Gastroesophageal sphincter (tissue), 4 donors: Measurements from ENCODE around the gene TMEM120B. TPM values are rescaled to one million over a fixed set of nuclear protein-coding genes. Genes with fewer than 3 reads are reported as not detected.
"Not testable (repeated sequence)": the region's sequence is repeated elsewhere in the genome, so short reads cannot be mapped to it uniquely, and the experiment has no call there.

ENCODE experiments used
- ATAC-seq: fragments of 150-250 bp; one replicate; pipeline ENCODE4 v1.9.1; 2016; ENCODE audit warnings: mild to moderate bottlenecking, moderate library complexity
- H3K27ac ChIP-seq, 4 donors: fragments of 200-600 bp; sonication (generic) in 3 of 4; 1 replicate in 3 of 4; 2 replicates in 1 of 4; pipeline ENCODE4 v1.5.1; 2016 to 2019
- H3K27me3 ChIP-seq: fragments of 200-600 bp; sonication (generic); one replicate; pipeline ENCODE4 v1.5.1; 2019
- H3K36me3 ChIP-seq, 2 donors: fragments of 200-600 bp; sonication (generic); one replicate each; pipeline ENCODE4 v1.5.1; 2019; ENCODE audit warnings: control low read depth in 1 of 2
- H3K4me1 ChIP-seq, 3 donors: fragments of 200-600 bp; sonication (generic); 1 replicate in 2 of 3; 2 replicates in 1 of 3; pipeline ENCODE4 v1.5.1; 2016 to 2019; ENCODE audit warnings: control low read depth in 2 of 3
- H3K4me3 ChIP-seq, 2 donors: fragments of 200-600 bp; sonication (generic); one replicate each; pipeline ENCODE4 v1.5.1; 2019; ENCODE audit warnings: mild to moderate bottlenecking in 1 of 2, moderate library complexity in 1 of 2
- H3K9me3 ChIP-seq, 3 donors: fragments of 200-600 bp; sonication (generic); one replicate each; pipeline ENCODE4 v1.5.1; 2017 to 2019; ENCODE audit warnings: control low read depth in 2 of 3
- EP300 ChIP-seq: sonication (generic); formaldehyde crosslinking; IDR thresholded peaks from one replicate; pipeline ENCODE4 v1.6.1; 2017; ENCODE audit warnings: antibody characterized with exemption, mild to moderate bottlenecking
- POLR2A ChIP-seq, 2 donors: fragments of 450-650 bp; IDR thresholded peaks; one replicate each; pipeline ENCODE4 v1.6.1; 2017; ENCODE audit warnings: antibody characterized with exemption in 2 of 2, mild to moderate bottlenecking in 2 of 2, moderate library complexity in 1 of 2
- POLR2AphosphoS5 ChIP-seq: sonication (generic); formaldehyde crosslinking; IDR thresholded peaks from one replicate; pipeline ENCODE4 v1.6.1; 2017; ENCODE audit warnings: antibody characterized with exemption
- WGBS, 2 donors: methylation state at CpG; one replicate each; pipeline ENCODE4 v1.1.5; 2018; ENCODE audit warnings: low coverage in 1 of 2; 5-methylcytosine and 5-hydroxymethylcytosine counted together
- total RNA-seq, 4 donors: library from RNA; depleted of rRNA; stranded (reverse); fragments of >200 nt; gene quantifications; one replicate each; pipeline ENCODE4 v1.1.0, GENCODE V29; 2016
- TF ChIP-seq, protein P1 (sequence below), 4 experiments: fragments of 200-600 bp in 2 of 4; fragments of 450-650 bp in 2 of 4; sonication (generic) in 1 of 4; IDR thresholded peaks; one replicate each; pipeline ENCODE4 v1.5.1; 2017 to 2019; ENCODE audit warnings: antibody characterized with exemption in 4 of 4, mild to moderate bottlenecking in 2 of 4, moderate library complexity in 2 of 4

TMEM120B gene
- total RNA-seq, 4 donors from 2014 or later = 4.2 to 14.3 (median 9.9) TPM

DNA sequence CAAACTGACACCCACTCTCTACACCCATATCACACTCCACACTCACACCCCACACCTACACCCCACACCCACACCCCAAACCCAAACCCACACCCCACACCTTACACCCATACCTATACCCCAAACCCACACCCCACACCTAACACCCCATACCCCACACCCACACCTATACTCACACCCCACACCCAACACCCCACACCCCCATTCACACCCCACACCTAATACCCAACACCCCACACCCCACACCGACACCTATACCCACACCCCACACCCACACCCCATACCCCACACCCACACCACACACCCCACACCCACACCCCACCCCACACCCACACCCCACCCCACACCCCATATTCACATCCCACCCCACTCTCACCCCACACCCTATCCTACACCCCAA, 38.5 kb downstream of the TMEM120B start:
- no peak for ATAC-seq
- WGBS, 2 donors = 86% methylated on average over 1 of the region's 1 CpG; no CpG with 5 or more reads in 1 of the 2 donors
- Histone ChIP-seq H3K4me3 (no peak overlapping the region), H3K27me3 (no peaks in the 10 kb centered on the region), H3K9me3 (no peaks in the 10 kb centered on the region), H3K4me1 (peaks cover 0 to 31% (median 0%) of the 10 kb centered on the region in 3 donors), H3K36me3 (peaks cover 0 to 52% of the 10 kb centered on the region in 2 donors), H3K27ac (no peak overlapping the region)
- TF ChIP-seq POLR2AphosphoS5 (no peak), POLR2A (IDR thresholded peaks at IDR 0.05) (no peak), EP300 (no peak)
- TF ChIP-seq, protein P1, sequence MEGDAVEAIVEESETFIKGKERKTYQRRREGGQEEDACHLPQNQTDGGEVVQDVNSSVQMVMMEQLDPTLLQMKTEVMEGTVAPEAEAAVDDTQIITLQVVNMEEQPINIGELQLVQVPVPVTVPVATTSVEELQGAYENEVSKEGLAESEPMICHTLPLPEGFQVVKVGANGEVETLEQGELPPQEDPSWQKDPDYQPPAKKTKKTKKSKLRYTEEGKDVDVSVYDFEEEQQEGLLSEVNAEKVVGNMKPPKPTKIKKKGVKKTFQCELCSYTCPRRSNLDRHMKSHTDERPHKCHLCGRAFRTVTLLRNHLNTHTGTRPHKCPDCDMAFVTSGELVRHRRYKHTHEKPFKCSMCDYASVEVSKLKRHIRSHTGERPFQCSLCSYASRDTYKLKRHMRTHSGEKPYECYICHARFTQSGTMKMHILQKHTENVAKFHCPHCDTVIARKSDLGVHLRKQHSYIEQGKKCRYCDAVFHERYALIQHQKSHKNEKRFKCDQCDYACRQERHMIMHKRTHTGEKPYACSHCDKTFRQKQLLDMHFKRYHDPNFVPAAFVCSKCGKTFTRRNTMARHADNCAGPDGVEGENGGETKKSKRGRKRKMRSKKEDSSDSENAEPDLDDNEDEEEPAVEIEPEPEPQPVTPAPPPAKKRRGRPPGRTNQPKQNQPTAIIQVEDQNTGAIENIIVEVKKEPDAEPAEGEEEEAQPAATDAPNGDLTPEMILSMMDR (IDR thresholded peaks at IDR 0.05) = no peak

DNA sequence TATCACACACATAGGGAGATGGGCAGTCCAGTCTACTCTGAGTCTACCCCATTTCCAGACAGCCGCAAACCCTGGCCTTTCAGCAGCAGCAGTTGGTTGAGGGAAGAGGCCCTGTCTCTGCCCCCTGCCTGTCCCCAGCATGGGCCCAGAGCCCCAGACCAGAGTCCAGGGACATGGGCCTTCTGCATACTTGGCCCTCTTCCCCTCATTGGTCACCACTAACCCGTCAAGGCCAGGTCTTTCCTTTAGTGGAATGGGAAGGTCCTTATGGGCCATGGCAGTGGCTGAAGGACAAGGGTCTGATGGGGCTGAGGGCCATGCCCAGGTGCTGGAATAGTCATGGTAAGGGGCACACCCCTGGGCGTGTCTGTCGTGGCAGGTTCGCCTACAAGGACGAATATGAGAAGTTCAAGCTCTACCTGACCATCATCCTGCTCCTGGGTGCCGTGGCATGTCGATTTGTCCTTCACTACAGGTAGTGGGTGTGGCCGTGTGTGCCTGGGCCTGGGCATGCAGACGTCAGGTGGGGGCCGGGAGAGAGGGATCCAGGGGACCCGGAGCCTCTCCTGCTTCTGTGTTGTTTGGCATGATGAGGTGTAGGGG, 39.3 kb downstream of the TMEM120B start:
- no peaks in the 10 kb centered on the region for H3K9me3 ChIP-seq
- H3K4me1 ChIP-seq = peaks cover 0 to 31% (median 0%) of the 10 kb centered on the region in 3 donors
- TF ChIP-seq, protein P1 (IDR thresholded peaks at IDR 0.05) = no peak
- TF ChIP-seq EP300 = no peak
- TF ChIP-seq POLR2AphosphoS5 = no peak
- no peak for TF ChIP-seq POLR2A (IDR thresholded peaks at IDR 0.05)
- H3K27me3 ChIP-seq = no peaks in the 10 kb centered on the region
- H3K4me3 ChIP-seq = no peak overlapping the region
- H3K27ac ChIP-seq = no peak overlapping the region
- WGBS, 2 donors = 75% methylated on average over 2 of the region's 12 CpGs; no CpG with 5 or more reads in 1 of the 2 donors
- no peak for ATAC-seq
- peaks cover 0 to 60% of the 10 kb centered on the region in 2 donors for H3K36me3 ChIP-seq

DNA sequence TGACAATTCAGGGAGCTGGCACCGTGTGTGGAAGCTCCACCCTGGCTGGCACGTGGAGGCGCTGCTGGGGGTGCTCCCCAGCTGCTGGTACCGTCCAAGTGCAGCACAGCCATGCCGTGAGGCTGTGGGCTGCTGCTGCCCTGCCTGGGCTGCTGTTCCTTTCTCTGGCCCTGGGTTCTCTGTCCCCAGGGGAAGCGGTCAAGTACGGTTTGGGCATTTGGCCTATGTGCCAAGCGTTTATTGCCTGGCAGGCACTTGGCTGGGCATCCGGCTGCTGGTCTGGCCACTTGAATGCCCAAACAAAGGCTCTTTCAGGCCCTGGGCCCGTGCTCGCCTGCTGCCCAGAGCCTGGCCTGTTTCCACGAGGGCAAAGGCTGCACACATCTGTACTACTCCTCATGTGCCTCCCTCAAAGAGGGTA, 41.3 kb downstream of the TMEM120B start:
- peaks cover 0 to 64% of the 10 kb centered on the region in 2 donors for H3K36me3 ChIP-seq

DNA sequence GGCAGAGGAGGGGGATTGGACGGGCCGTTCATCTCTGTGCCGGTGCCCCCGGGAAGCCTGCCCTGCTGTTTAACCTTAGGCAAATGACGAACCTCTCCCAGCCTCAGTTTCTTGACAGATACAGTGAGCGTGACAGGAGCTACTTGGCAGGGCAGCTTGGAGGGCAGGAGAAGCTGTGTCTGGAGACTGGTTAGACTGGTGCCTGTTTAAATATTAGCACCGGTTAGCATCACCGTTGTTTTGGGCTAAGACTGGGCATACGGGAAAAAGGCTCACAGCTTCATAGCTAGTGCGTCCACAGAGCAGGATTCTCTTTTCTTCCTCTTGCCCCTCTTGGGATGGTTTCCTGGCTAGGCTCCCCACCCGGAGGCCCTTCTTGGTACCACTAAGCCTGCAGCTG, 42.3 kb downstream of the TMEM120B start:
- Histone ChIP-seq H3K36me3 (peaks cover 0 to 58% of the 10 kb centered on the region in 2 donors), H3K4me1 (peaks cover 0 to 20% (median 0%) of the 10 kb centered on the region in 3 donors), H3K9me3 (no peaks in the 10 kb centered on the region), H3K27ac (peak overlapping the region in 2 of 4 donors; percentile 73 to 74), H3K27me3 (no peaks in the 10 kb centered on the region), H3K4me3 (no peak overlapping the region)
- TF ChIP-seq, protein P1 (IDR thresholded peaks at IDR 0.05) = no peak
- TF ChIP-seq POLR2A (IDR thresholded peaks at IDR 0.05) (no peak), POLR2AphosphoS5 (no peak), EP300 (no peak)
- 93 to 95% methylated on average over 4 to 7 of the region's 11 CpGs for WGBS, 2 donors
- no peak for ATAC-seq

More for the DNA sequence above, 41.3 kb downstream of the TMEM120B start:
- Histone ChIP-seq H3K4me1 (peaks cover 0 to 25% (median 0%) of the 10 kb centered on the region in 3 donors), H3K4me3 (no peak overlapping the region), H3K27me3 (no peaks in the 10 kb centered on the region), H3K9me3 (no peaks in the 10 kb centered on the region), H3K27ac (peak overlapping the region in 3 of 4 donors; percentile 54 to 74 (median 73))
- WGBS, 2 donors = 60 to 62% methylated on average over 5 of the region's 12 CpGs
- ATAC-seq = peak; percentile 56
- TF ChIP-seq EP300 (no peak), POLR2AphosphoS5 (peak; percentile 50), POLR2A (IDR thresholded peaks at IDR 0.05) (no peak)
- TF ChIP-seq, protein P1 (IDR thresholded peaks at IDR 0.05) = no peak

DNA sequence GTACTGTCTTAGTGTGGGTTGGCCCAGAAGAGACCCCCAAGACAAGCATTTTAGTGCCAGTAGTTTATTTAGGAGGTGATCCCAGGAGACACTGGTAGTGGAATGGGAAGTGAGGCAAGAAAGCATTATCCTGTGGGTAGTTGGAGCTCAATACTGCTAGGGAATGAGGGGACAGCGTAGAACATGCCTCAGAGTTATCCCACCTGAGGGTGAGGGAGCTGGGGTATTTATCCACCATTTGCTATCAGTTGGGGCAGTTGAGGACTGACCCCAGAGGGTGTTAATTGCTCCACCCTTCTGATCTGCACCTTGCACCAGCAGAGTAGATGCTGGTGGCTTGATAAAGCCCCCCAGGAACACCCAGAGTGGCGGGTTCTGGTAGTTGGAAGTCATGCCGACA, 43.0 kb downstream of the TMEM120B start:
- H3K36me3 ChIP-seq = peaks cover 0 to 51% of the 10 kb centered on the region in 2 donors
- TF ChIP-seq POLR2A (IDR thresholded peaks at IDR 0.05) (no peak), POLR2AphosphoS5 (no peak), EP300 (no peak)
- H3K27ac ChIP-seq = peak overlapping the region in 1 of 4 donors; percentile 74
- ATAC-seq = no peak
- peaks cover 0 to 20% (median 0%) of the 10 kb centered on the region in 3 donors for H3K4me1 ChIP-seq
- 92 to 100% methylated on average over 2 to 3 of the region's 3 CpGs for WGBS, 2 donors
- no peaks in the 10 kb centered on the region for H3K27me3 ChIP-seq
- H3K9me3 ChIP-seq = no peaks in the 10 kb centered on the region
- H3K4me3 ChIP-seq = no peak overlapping the region

DNA sequence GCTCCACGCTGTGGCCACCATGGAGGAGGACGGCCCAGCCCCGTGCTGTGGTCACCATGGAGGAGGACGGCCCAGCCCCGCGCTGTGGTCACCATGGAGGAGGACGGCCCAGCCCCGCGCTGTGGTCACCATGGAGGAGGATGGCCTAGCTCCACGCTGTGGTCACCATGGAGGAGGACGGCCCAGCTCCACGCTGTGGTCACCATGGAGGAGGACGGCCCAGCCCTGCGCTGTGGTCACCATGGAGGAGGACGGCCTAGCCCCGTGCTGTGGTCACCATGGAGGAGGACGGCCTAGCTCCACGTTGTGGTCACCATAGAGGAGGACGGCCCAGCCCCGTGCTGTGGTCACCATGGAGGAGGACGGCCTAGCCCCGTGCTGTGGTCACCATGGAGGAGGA, 46.0 kb downstream of the TMEM120B start:
- H3K27me3 ChIP-seq, H3K9me3 ChIP-seq, ATAC-seq, H3K4me3 ChIP-seq, H3K27ac ChIP-seq: not testable (repeated sequence)
- H3K36me3 ChIP-seq = peaks cover 0 to 34% of the 10 kb centered on the region in 2 donors
- peaks cover 0 to 34% (median 8%) of the 10 kb centered on the region in 3 donors for H3K4me1 ChIP-seq
- WGBS, 2 donors = no CpG with 5 or more reads among the region's 22 CpGs
